PC-3 (cell line): ENCODE results near the gene ZNF8. TPM values are rescaled to one million over a fixed set of nuclear protein-coding genes. Genes with fewer than 3 reads are reported as not detected.

Experiments
- ATAC-seq: fragments of 200-7000 bp; cut with Tn5 transposase; 2 replicates; pipeline ENCODE4 v1.9.1; 2020; ENCODE audit warnings: mild to moderate bottlenecking, moderate library complexity
- BruUV-seq: library from RNA; stranded (reverse); fragments of 400-500 nt; replicated peaks from 2 replicates; lab custom pipeline; 2021; lab: Mats Ljungman, UMichigan
- CTCF ChIA-PET: fragments of 300-600 bp; sonication (Branson Sonifier 250); formaldehyde crosslinking; loops from one replicate; lab custom pipeline; 2022; ENCODE audit warnings: antibody characterized with exemption; lab: Charles Lee
- POLR2A ChIA-PET: fragments of 300-600 bp; sonication (Branson Sonifier 250); formaldehyde crosslinking; loops from one replicate; lab custom pipeline; 2022; ENCODE audit warnings: antibody characterized with exemption; ENCODE audit not compliant: unreplicated experiment; lab: Charles Lee
- DNase-seq: peaks from one replicate; pipeline ENCODE4 v3.0.0-alpha.2; 2015
- H2AFZ ChIP-seq: fragments of 300-600 bp; sonication (generic); 2 replicates; pipeline ENCODE4 v1.6.0; 2016; ENCODE audit warnings: antibody characterized with exemption, low read length
- H3F3A ChIP-seq: fragments of 300-600 bp; sonication (generic); one replicate; pipeline ENCODE4 v1.6.0; 2017; ENCODE audit warnings: antibody characterized with exemption, low read length, control low read depth, mild to moderate bottlenecking; ENCODE audit not compliant: unreplicated experiment
- H3K27ac ChIP-seq: fragments of 300-600 bp; sonication (generic); 2 replicates; pipeline ENCODE4 v1.5.1; 2016; ENCODE audit warnings: mild to moderate bottlenecking, low read length
- H3K27me3 ChIP-seq: fragments of 300-600 bp; sonication (generic); 2 replicates; pipeline ENCODE4 v1.6.1; 2016; ENCODE audit warnings: low read length, mixed read lengths
- H3K36me3 ChIP-seq: fragments of 300-600 bp; sonication (generic); 2 replicates; pipeline ENCODE4 v1.6.1; 2016; ENCODE audit warnings: low read depth, mixed run types, low read length, mixed read lengths
- H3K4me1 ChIP-seq: fragments of 300-600 bp; sonication (generic); 2 replicates; pipeline ENCODE4 v1.5.1; 2016; ENCODE audit warnings: low read length; ENCODE audit not compliant: insufficient read depth
- H3K4me2 ChIP-seq: fragments of 300-600 bp; sonication (generic); 2 replicates; pipeline ENCODE4 v1.6.0; 2016; ENCODE audit warnings: low read length
- H3K4me3 ChIP-seq: fragments of 300-600 bp; sonication (generic); 2 replicates; pipeline ENCODE4 v1.5.1; 2016; ENCODE audit warnings: mild to moderate bottlenecking, low read length, mixed read lengths
- H3K79me2 ChIP-seq: fragments of 300-600 bp; sonication (generic); 2 replicates; pipeline ENCODE4 v1.6.1; 2017; ENCODE audit warnings: low read length, mixed read lengths
- H3K9ac ChIP-seq: fragments of 300-600 bp; sonication (generic); 2 replicates; pipeline ENCODE4 v1.6.0; 2016; ENCODE audit warnings: mild to moderate bottlenecking, low read length
- H3K9me2 ChIP-seq: fragments of 300-600 bp; sonication (generic); replicated peaks from 2 replicates; pipeline ENCODE4 v1.6.1; 2016; ENCODE audit warnings: mixed run types, low read length, mixed read lengths
- H3K9me3 ChIP-seq: fragments of 300-600 bp; sonication (generic); 2 replicates; pipeline ENCODE4 v1.6.1; 2016; ENCODE audit warnings: low read length, mixed read lengths
- H4K20me1 ChIP-seq: fragments of 300-600 bp; sonication (generic); 2 replicates; pipeline ENCODE4 v1.6.1; 2016; ENCODE audit warnings: low read length, mixed read lengths
- CTCF ChIP-seq: fragments of 300-600 bp; sonication (generic); conservative IDR thresholded peaks from 2 replicates; pipeline ENCODE4 v1.5.1; 2017; ENCODE audit warnings: antibody characterized with exemption, low read depth, mild to moderate bottlenecking, low read length
- EZH2 ChIP-seq: fragments of 300-600 bp; sonication (generic); IDR thresholded peaks from one replicate; pipeline ENCODE4 v1.6.1; 2017; ENCODE audit warnings: antibody characterized with exemption, mild to moderate bottlenecking, low read length; ENCODE audit not compliant: unreplicated experiment
- EZH2phosphoT487 ChIP-seq: fragments of 300-600 bp; sonication (generic); IDR thresholded peaks from 2 replicates; pipeline ENCODE4 v1.6.1; 2018; ENCODE audit warnings: mild to moderate bottlenecking, antibody characterized with exemption, low read length, borderline replicate concordance
- intact Hi-C: fragments of 100-400 bp; cut with micrococcal nuclease; formaldehyde crosslinking; loops from 2 replicates; pipeline ENCODE4 v1.9.0; 2023
- total RNA-seq: library from RNA; depleted of rRNA; stranded (reverse); fragments of >200 nt; gene quantifications from 2 replicates; pipeline ENCODE4 v1.2.3, GENCODE V29; 2014

ZNF8 gene
- total RNA-seq, 1 experiment from 2014 or later, result 7.3 TPM

GRCh38 chr19:58237324-58237723 lies 41.4 kb upstream of the ZNF8 start:
- H3K79me2 ChIP-seq, result 0 out of 2 replicates have a peak, but pooled peaks cover 10% of the 10 kb centered on the region
- DNase-seq, result no peak
- H3K9me2 ChIP-seq, result no peaks in the 10 kb centered on the region
- POLR2A ChIA-PET, result interaction anchor here (0.7 kb wide), 1 partner anchor 36 kb away, joined by 3 read pairs; no protein-coding TSS in a partner anchor
- H3K36me3 ChIP-seq, result peaks cover 91% of the 10 kb centered on the region
- no peak overlapping the region for H3K27ac ChIP-seq
- H3K9me3 ChIP-seq, result peaks cover 22% of the 10 kb centered on the region
- H3K4me3 ChIP-seq, result no peak overlapping the region
- CTCF ChIA-PET, result no interaction called here
- ATAC-seq, result no peak
- intact Hi-C loops, result no loop called here
- H3F3A ChIP-seq, result no peaks in the 10 kb centered on the region
- no peak overlapping the region for H3K9ac ChIP-seq
- H4K20me1 ChIP-seq, result no peaks in the 10 kb centered on the region
- no peaks in the 10 kb centered on the region for H3K4me1 ChIP-seq
- no peak overlapping the region for H3K4me2 ChIP-seq
- TF ChIP-seq EZH2phosphoT487, result no peak
- no peak for TF ChIP-seq CTCF
- TF ChIP-seq EZH2, result no peak
- BruUV-seq, result no TSS peak
- no peak overlapping the region for H2AFZ ChIP-seq
- H3K27me3 ChIP-seq, result no peaks in the 10 kb centered on the region

GRCh38 chr19:58243351-58243750 lies 35.4 kb upstream of the ZNF8 start:
- POLR2A ChIA-PET, result no interaction called here
- Histone ChIP-seq H3K9me2 (no peaks in the 10 kb centered on the region), H3K79me2 (no peaks in the 10 kb centered on the region), H3K9me3 (peaks cover 50% of the 10 kb centered on the region), H3K27ac (no peak overlapping the region), H3K4me2 (no peak overlapping the region), H3K4me3 (no peak overlapping the region), H3K27me3 (no peaks in the 10 kb centered on the region), H3K9ac (no peak overlapping the region), H2AFZ (no peak overlapping the region), H3K36me3 (peaks cover 96% of the 10 kb centered on the region), H4K20me1 (no peaks in the 10 kb centered on the region), H3K4me1 (no peaks in the 10 kb centered on the region), H3F3A (no peaks in the 10 kb centered on the region)
- CTCF ChIA-PET, result no interaction called here
- DNase-seq, result no peak
- TF ChIP-seq EZH2 (no peak), CTCF (no peak), EZH2phosphoT487 (no peak)
- BruUV-seq, result no TSS peak
- no peak for ATAC-seq
- intact Hi-C loops, result no loop called here

GRCh38 chr19:58248886-58249285 lies 29.9 kb upstream of the ZNF8 start:
- Histone ChIP-seq H3K4me3 (no peak overlapping the region), H3K4me2 (no peak overlapping the region), H3K9ac (no peak overlapping the region), H4K20me1 (no peaks in the 10 kb centered on the region), H3K27me3 (no peaks in the 10 kb centered on the region), H3K79me2 (no peaks in the 10 kb centered on the region), H3K9me2 (no peaks in the 10 kb centered on the region), H3K27ac (no peak overlapping the region), H3K9me3 (peaks cover 73% of the 10 kb centered on the region), H3K36me3 (peaks cover 98% of the 10 kb centered on the region), H3F3A (no peaks in the 10 kb centered on the region), H2AFZ (no peak overlapping the region), H3K4me1 (no peaks in the 10 kb centered on the region)
- DNase-seq, result no peak
- CTCF ChIA-PET, result no interaction called here
- no peak for ATAC-seq
- intact Hi-C loops, result no loop called here
- TF ChIP-seq CTCF (no peak), EZH2 (no peak)
- no TSS peak for BruUV-seq
- POLR2A ChIA-PET, result no interaction called here
